Muscle of leg (tissue), 11 donors: ENCODE data around the gene FRRS1. TPM values are rescaled to one million over a fixed set of nuclear protein-coding genes. Genes with fewer than 3 reads are reported as not detected.

Experiments
- DNase-seq: peaks from one replicate; pipeline ENCODE4 v3.0.0; 2013
- H3K27ac ChIP-seq: one replicate; pipeline ENCODE4 v1.5.1; 2013; ENCODE audit warnings: mild to moderate bottlenecking, low read length, control low read depth
- H3K27me3 ChIP-seq: one replicate; pipeline ENCODE4 v1.6.1; 2013; ENCODE audit warnings: low read length; ENCODE audit not compliant: control insufficient read depth, insufficient read depth
- H3K36me3 ChIP-seq: one replicate; pipeline ENCODE4 v1.6.1; 2013; ENCODE audit warnings: low read length; ENCODE audit not compliant: control insufficient read depth, insufficient read depth
- H3K4me1 ChIP-seq: one replicate; pipeline ENCODE4 v1.6.1; 2013; ENCODE audit warnings: low read length; ENCODE audit not compliant: control insufficient read depth, insufficient read depth
- H3K4me3 ChIP-seq: one replicate; pipeline ENCODE4 v1.5.1; 2013; ENCODE audit warnings: low read length, control low read depth
- H3K9me3 ChIP-seq: replicated peaks from 2 replicates; pipeline ENCODE4 v1.6.1; 2013; ENCODE audit warnings: low read depth, low read length; ENCODE audit not compliant: control insufficient read depth
- WGBS: methylation state at CpG from one replicate; pipeline ENCODE4 v1.1.5; 2013; ENCODE audit warnings: missing lambda C conversion rate; ENCODE audit not compliant: insufficient coverage; 5-methylcytosine and 5-hydroxymethylcytosine counted together
- polyA plus RNA-seq, 8 donors: library from polyadenylated mRNA; unstranded; fragments of 120-200 nt; gene quantifications; one replicate each; pipeline versions ENCODE4 v1.2.1 to v1.2.3, GENCODE V29; 2013; ENCODE audit warnings: inconsistent platforms in 1 of 8, low replicate concordance in 1 of 8; ENCODE audit not compliant: insufficient read length in 8 of 8, insufficient read depth in 1 of 8
- total RNA-seq: library from RNA; stranded (reverse); fragments of 120-200 nt; gene quantifications from one replicate; pipeline ENCODE4 v1.2.4, GENCODE V29; 2013

The FRRS1 gene
- total and polyA plus RNA-seq, 9 donors, result 2.5 to 6.5 (median 3.6) TPM

DNA sequence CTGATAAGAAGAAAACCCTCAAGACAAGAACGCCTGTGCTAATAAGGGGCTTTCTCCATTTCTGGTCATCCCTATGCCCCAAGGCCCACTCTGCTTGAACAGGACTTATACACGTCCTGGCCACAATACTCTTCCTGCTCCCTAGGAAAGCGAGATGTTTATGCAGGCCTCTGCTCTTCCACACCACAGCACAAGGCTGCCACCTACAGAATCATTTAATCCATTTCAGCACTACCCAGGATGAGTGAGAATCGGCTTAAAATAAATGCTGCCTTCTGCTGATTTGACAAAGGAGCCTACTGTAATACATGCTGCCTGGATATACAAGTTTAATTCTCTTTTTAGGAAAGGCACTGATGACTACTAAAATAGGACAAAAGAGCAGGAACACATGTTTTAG lies 29.4 kb downstream of the FRRS1 start:
- 43% methylated on average over 2 of the region's 4 CpGs for WGBS
- no peak overlapping the region for H3K27ac ChIP-seq

GRCh38 chr1:99735852-99736251 lies 30.6 kb downstream of the FRRS1 start:
- WGBS, result no CpG with 5 or more reads among the region's 2 CpGs
- DNase-seq, result no peak
- Histone ChIP-seq H3K36me3 (no peaks in the 10 kb centered on the region), H3K4me1 (no peaks in the 10 kb centered on the region), H3K4me3 (no peak overlapping the region), H3K27ac (no peak overlapping the region), H3K9me3 (no peaks in the 10 kb centered on the region), H3K27me3 (no peaks in the 10 kb centered on the region)

More for the DNA sequence above, 29.4 kb downstream of the FRRS1 start:
- Histone ChIP-seq H3K4me1 (no peaks in the 10 kb centered on the region), H3K27me3 (no peaks in the 10 kb centered on the region), H3K4me3 (no peak overlapping the region), H3K9me3 (no peaks in the 10 kb centered on the region), H3K36me3 (peaks cover 3% of the 10 kb centered on the region)
- DNase-seq, result peak; percentile 65

DNA sequence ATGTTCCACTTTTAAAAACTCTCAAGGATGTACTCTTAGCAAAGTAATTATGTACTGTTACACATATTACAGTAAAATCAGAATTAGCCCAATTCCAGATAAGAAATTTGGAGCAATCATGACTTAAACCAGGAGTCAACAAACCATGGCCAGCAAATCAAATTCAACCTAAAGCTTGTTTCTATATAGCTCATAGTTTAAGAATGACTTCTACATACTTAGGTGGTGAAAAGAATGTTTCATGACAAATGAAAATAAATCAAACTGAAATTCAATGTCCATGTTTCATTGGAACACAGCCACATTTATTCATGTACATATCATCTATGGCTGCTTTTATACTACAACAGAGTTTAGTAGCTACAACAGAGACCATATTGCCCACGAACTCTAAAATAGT lies 35.1 kb downstream of the FRRS1 start:
- H3K27ac ChIP-seq, result no peak overlapping the region
- no CpG with 5 or more reads among the region's 1 CpG for WGBS
- no peaks in the 10 kb centered on the region for H3K4me1 ChIP-seq
- DNase-seq, result no peak
- H3K4me3 ChIP-seq, result no peak overlapping the region
- H3K36me3 ChIP-seq, result no peaks in the 10 kb centered on the region
- no peaks in the 10 kb centered on the region for H3K9me3 ChIP-seq
- H3K27me3 ChIP-seq, result no peaks in the 10 kb centered on the region

DNA sequence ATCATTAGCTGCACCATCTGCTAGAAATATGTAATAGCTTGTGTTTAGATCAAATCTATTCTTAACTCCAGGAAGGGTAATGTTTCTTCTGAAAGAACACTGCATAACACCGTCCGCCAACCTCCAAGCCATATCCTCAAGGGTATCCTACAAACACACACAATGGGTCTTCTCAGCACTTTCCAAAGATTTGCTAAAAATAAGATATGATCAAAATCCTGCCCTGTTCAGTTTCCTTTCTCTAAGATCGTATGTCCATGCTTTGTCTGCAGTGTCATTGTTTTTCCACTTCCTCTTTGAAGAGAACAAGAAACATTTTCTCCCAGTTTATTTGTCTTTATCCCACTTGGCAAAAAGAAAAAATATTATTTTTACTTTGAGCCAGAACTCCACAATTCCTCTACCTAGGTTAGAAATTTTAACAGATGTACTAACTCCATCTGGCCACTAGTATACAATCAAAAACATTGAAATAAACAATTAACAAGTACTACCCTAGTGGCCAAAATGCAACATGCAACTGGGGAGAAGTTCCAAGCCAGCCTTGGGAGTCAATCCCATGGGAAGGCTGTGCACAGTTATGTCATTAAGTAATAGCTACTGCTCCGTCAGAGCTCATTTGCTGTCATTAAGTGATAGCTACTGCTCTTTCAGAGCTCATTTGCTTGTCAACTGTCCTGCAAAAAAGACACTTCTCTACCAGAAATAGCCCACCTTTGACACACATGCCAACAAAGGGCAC lies 37.8 kb downstream of the FRRS1 start:
- Histone ChIP-seq H3K27me3 (no peaks in the 10 kb centered on the region), H3K4me1 (no peaks in the 10 kb centered on the region), H3K36me3 (no peaks in the 10 kb centered on the region), H3K9me3 (no peaks in the 10 kb centered on the region), H3K27ac (peak overlapping the region; percentile 80), H3K4me3 (no peak overlapping the region)
- peak; percentile 78 for DNase-seq
- WGBS, result 59% methylated on average over 4 of the region's 4 CpGs

DNA sequence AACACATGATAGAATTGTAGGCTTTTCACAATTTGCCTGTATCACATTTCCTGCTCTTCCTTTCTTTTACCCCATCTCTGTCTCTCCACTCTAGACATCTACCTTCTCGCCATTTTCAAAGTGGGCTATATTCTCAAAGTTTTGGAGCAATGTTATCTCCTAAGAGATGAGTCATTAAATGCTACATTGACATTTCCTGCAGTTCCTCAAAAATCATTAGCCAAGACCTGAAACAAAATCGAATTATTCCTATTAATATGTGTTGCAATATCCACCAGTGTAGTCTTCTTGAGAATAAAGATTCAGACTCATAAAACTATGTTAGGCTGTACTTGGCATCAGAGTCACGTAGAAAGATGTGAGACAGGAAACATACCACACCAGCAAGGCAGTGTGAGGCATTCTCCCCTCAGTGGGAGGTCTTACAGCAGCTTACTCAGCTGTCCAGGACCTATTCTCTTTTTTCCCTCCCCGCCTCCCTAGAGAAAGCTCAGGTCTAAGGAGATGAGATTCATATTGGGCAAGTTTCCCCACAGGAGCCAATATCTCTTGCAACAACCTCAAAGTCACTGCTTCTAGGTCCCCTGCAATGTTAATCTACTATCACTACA lies 38.8 kb downstream of the FRRS1 start:
- Histone ChIP-seq H3K9me3 (no peaks in the 10 kb centered on the region), H3K36me3 (no peaks in the 10 kb centered on the region), H3K27me3 (no peaks in the 10 kb centered on the region), H3K4me1 (no peaks in the 10 kb centered on the region), H3K4me3 (no peak overlapping the region), H3K27ac (peak overlapping the region; percentile 80)
- no CpG with 5 or more reads among the region's 4 CpGs for WGBS
- DNase-seq, result peak; percentile 35

GRCh38 chr1:99726818-99727217 lies 39.6 kb downstream of the FRRS1 start:
- Histone ChIP-seq H3K27ac (no peak overlapping the region), H3K9me3 (no peaks in the 10 kb centered on the region), H3K27me3 (no peaks in the 10 kb centered on the region), H3K4me3 (no peak overlapping the region), H3K4me1 (no peaks in the 10 kb centered on the region), H3K36me3 (no peaks in the 10 kb centered on the region)
- DNase-seq, result no peak
- 100% methylated on average over 1 of the region's 2 CpGs for WGBS

DNA sequence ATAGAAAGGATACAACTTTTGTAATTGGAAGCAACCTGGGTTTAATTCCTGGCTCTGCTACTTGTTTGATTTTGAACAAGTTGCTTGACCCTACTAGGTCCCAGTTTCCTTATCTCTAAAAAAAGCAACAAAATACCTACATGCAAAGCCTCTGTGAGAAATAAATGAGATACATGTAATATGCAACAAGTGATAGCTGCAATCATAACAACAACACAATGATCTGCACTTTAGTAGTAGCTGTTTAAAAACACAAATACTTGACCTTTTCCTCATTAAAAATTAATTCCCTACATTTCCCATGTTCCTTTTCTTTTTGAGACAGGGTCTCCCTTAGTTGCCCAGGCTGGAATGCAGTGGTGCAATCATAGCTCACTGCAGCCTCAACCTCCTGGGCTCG lies 40.0 kb downstream of the FRRS1 start:
- Histone ChIP-seq H3K27ac (no peak overlapping the region), H3K9me3 (no peaks in the 10 kb centered on the region), H3K27me3 (no peaks in the 10 kb centered on the region), H3K36me3 (no peaks in the 10 kb centered on the region), H3K4me3 (no peak overlapping the region), H3K4me1 (no peaks in the 10 kb centered on the region)
- no peak for DNase-seq
- no CpG with 5 or more reads among the region's 1 CpG for WGBS

DNA sequence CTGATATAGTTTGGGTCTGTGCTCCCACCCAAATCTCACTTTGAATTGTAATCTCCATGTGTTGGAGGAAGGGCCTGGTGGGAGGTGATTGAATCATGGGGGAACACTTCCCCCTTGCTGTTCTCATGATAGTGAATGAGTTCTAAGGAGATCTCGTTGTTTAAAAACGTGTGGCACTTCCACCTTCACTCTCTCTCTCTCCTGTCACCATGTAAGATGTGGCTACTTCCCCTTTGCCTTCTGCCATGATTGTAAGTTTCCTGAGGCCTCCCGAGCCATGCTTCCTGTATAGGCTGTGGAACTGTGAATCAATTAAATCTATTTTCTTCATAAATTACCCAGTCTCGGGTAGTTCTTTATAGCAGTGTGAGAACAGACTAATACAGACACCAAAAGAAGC lies 40.4 kb downstream of the FRRS1 start:
- H3K4me3 ChIP-seq, result no peak overlapping the region
- no peak for DNase-seq
- H3K4me1 ChIP-seq, result no peaks in the 10 kb centered on the region
- H3K27me3 ChIP-seq, result no peaks in the 10 kb centered on the region
- WGBS, result no CpG with 5 or more reads among the region's 4 CpGs
- no peaks in the 10 kb centered on the region for H3K9me3 ChIP-seq
- H3K27ac ChIP-seq, result no peak overlapping the region
- H3K36me3 ChIP-seq, result no peaks in the 10 kb centered on the region

DNA sequence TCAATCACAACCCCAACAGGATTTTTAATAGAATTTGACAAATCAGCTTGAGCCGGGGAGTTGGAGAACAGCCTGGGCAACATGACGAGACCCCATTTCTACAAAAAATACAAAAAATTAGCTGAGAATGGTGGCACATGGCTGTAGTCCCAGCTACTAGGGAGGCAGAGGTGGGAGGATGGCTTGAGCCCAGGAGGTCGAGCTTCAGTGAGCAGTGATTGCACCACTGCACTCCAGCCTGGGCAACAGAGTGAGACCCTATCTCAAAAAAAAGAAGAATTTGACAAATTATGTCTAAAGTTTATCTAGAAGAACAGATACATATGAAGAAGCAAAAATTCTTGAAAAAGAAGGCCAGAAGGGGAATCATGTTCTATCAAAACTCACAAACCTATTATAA lies 43.2 kb downstream of the FRRS1 start:
- Histone ChIP-seq H3K27me3 (no peaks in the 10 kb centered on the region), H3K4me1 (no peaks in the 10 kb centered on the region), H3K36me3 (no peaks in the 10 kb centered on the region), H3K27ac (no peak overlapping the region), H3K4me3 (no peak overlapping the region), H3K9me3 (no peaks in the 10 kb centered on the region)
- DNase-seq, result no peak
- no CpG with 5 or more reads among the region's 3 CpGs for WGBS

DNA sequence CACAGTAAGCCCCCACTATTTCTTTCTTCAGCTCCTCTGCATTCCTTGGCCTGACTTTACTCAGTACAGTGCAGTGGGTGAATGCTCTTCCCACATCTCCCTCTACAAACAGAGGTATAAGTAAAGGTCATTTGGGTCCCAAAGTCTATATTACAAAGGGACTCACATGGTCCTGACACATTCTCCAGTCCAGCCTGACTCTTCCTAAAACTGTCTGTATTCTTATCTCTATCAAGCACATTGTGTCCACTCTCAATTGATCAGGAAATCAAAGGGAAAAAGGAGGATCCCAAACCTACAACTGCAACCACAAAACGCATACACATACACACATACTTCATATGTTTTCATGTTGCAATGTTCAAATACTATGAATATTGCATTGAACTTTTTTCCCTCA lies 49.4 kb downstream of the FRRS1 start:
- H3K36me3 ChIP-seq, result peaks cover 4% of the 10 kb centered on the region
- no peak overlapping the region for H3K4me3 ChIP-seq
- WGBS, result no CpG with 5 or more reads among the region's 1 CpG
- H3K9me3 ChIP-seq, result no peaks in the 10 kb centered on the region
- no peaks in the 10 kb centered on the region for H3K27me3 ChIP-seq
- no peak overlapping the region for H3K27ac ChIP-seq
- DNase-seq, result no peak
- H3K4me1 ChIP-seq, result no peaks in the 10 kb centered on the region
